ENCODE data around the gene WAC.

GRCh38 chr10:28600056-28600455 is 67.1 kb downstream of the WAC start:
- TF ChIP-seq POLR2AphosphoS5 (IDR thresholded peaks at IDR 0.05) = no peak
- TF ChIP-seq POLR2A (IDR thresholded peaks at IDR 0.05) = no peak
- TF ChIP-seq CTCF (IDR thresholded peaks at IDR 0.05) = no peak

Measured in stomach (tissue), 4 donors.